ENCODE data around the gene CASR. TPM values are rescaled to one million over a fixed set of nuclear protein-coding genes. Genes with fewer than 3 reads are reported as not detected.

Gene CASR
- total and polyA plus RNA-seq, 11 donors, result 0.02 TPM; not detected in 10

DNA sequence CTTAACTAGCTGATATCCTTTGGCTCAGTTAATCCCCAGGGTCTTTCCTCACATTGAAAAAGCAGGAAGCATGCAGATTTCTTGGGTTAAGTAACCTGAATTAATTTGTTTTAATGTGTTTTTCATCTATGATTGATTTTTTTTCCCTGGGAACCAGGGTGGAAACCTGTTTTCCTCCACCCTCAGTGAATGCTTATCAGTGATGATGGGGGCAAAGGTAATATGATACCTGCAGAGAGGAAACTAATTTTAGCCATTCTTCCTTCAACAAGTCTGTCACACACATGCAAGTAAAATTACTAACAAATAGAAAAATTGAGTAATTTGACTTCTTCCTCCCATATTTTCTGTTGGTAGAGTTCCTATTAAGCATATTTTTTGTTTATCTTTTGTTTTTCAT is 5.9 kb downstream of the CASR start:
- TF ChIP-seq, protein P1, sequence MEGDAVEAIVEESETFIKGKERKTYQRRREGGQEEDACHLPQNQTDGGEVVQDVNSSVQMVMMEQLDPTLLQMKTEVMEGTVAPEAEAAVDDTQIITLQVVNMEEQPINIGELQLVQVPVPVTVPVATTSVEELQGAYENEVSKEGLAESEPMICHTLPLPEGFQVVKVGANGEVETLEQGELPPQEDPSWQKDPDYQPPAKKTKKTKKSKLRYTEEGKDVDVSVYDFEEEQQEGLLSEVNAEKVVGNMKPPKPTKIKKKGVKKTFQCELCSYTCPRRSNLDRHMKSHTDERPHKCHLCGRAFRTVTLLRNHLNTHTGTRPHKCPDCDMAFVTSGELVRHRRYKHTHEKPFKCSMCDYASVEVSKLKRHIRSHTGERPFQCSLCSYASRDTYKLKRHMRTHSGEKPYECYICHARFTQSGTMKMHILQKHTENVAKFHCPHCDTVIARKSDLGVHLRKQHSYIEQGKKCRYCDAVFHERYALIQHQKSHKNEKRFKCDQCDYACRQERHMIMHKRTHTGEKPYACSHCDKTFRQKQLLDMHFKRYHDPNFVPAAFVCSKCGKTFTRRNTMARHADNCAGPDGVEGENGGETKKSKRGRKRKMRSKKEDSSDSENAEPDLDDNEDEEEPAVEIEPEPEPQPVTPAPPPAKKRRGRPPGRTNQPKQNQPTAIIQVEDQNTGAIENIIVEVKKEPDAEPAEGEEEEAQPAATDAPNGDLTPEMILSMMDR (IDR thresholded peaks at IDR 0.05), result no peak
- no peak for TF ChIP-seq POLR2A (IDR thresholded peaks at IDR 0.05)
- H3K27me3 ChIP-seq, result peaks cover 5 to 40% (median 16%) of the 10 kb centered on the region in 9 donors
- peaks cover 0 to 5% (median 0%) of the 10 kb centered on the region in 12 donors for H3K4me1 ChIP-seq
- H3K27ac ChIP-seq, result no peak overlapping the region
- ATAC-seq, result no peak
- H3K9me3 ChIP-seq, result no peaks in the 10 kb centered on the region
- intact Hi-C loops (cut with DNase I), result no loop called here
- no peak for DNase-seq
- no peak overlapping the region for H3K4me3 ChIP-seq
- H3K36me3 ChIP-seq, result no peaks in the 10 kb centered on the region

DNA sequence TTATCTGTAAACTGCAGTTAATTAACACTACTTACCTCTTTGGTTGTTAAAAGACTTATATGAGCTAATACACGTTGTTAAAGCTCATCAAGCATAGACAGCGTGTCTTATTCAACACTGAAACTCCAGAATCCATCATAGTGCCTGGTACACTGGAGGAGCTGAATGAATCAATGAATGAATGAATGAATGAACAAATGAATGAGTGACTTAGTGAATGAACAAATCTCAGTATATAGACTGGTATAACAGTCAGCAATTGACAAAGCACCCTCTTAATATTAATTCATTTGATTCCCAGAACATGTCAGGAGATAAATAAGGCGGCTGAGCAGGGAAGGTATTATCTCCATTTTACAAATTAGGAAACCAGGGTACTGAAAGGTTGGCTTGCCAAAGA is 7.1 kb downstream of the CASR start:
- H3K27ac ChIP-seq, result no peak overlapping the region
- no peaks in the 10 kb centered on the region for H3K9me3 ChIP-seq
- TF ChIP-seq, protein P1 (IDR thresholded peaks at IDR 0.05), result no peak
- no peak for TF ChIP-seq POLR2A (IDR thresholded peaks at IDR 0.05)
- intact Hi-C loops (cut with DNase I), result loop anchor here in 1 of 10 donors (1.0 kb wide), 1 partner anchor 13 kb away; no protein-coding TSS in a partner anchor
- H3K36me3 ChIP-seq, result no peaks in the 10 kb centered on the region
- DNase-seq, result no peak
- H3K4me1 ChIP-seq, result no peaks in the 10 kb centered on the region
- 72 to 76% (median 74%) methylated on average over 3 of the region's 3 CpGs for WGBS, 4 donors
- no peak overlapping the region for H3K4me3 ChIP-seq
- peaks cover 0 to 30% (median 5%) of the 10 kb centered on the region in 9 donors for H3K27me3 ChIP-seq
- no peak for ATAC-seq

DNA sequence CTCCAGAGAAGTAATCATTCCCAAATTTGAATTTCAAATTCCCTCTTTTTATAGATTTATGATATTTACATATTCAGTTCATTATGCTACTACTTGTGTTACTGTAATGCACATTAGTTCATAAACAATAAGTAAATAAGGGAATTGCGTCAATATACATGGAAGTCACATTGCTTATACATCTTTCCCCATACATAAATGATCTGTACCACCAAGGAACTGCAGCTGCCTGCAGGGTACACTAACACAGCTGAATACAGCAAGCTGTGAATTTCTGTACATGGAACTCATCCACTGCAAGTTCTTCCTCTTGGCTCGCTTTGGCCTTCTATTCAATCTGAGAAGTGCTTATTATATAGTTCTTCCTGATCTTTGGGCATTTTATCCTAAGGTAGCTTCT is 15.5 kb downstream of the CASR start:
- H3K27ac ChIP-seq, result no peak overlapping the region
- intact Hi-C loops (cut with DNase I), result no loop called here
- no peaks in the 10 kb centered on the region for H3K9me3 ChIP-seq
- H3K36me3 ChIP-seq, result no peaks in the 10 kb centered on the region
- ATAC-seq, result no peak
- H3K4me1 ChIP-seq, result no peaks in the 10 kb centered on the region
- TF ChIP-seq, protein P1 (IDR thresholded peaks at IDR 0.05), result no peak
- no peak for TF ChIP-seq POLR2A (IDR thresholded peaks at IDR 0.05)
- H3K4me3 ChIP-seq, result no peak overlapping the region
- no peak for DNase-seq
- H3K27me3 ChIP-seq, result peaks cover 0 to 3% (median 0%) of the 10 kb centered on the region in 9 donors
- WGBS, 4 donors, result 83 to 90% (median 87%) methylated on average over 2 of the region's 2 CpGs

DNA sequence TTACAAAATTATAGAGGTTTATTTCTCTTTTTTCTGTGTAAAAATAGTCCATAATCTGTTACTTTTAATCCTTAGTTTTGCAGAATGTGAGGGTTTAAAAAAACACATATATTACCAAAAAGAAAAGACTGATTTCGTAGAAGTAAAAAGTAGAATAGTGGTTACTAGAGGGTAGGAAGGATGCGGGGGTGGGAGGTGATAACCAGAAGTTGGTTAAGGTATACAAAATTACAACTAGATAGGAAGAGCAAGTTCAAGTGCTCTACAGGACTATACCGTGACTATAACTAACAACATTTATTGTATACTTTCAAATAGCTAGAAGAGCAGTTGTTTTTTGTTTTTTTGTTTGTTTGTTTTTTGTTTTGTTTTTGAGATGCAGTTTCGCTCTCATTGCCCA is 16.1 kb downstream of the CASR start:
- H3K27ac ChIP-seq, result no peak overlapping the region
- H3K9me3 ChIP-seq, result no peaks in the 10 kb centered on the region
- no peak for ATAC-seq
- TF ChIP-seq POLR2A (IDR thresholded peaks at IDR 0.05), result no peak
- TF ChIP-seq, protein P1 (IDR thresholded peaks at IDR 0.05), result no peak
- no peaks in the 10 kb centered on the region for H3K36me3 ChIP-seq
- no peak for DNase-seq
- peaks cover 0 to 3% (median 0%) of the 10 kb centered on the region in 9 donors for H3K27me3 ChIP-seq
- intact Hi-C loops (cut with DNase I), result no loop called here
- 80 to 84% (median 82%) methylated on average over 4 of the region's 4 CpGs for WGBS, 4 donors
- no peaks in the 10 kb centered on the region for H3K4me1 ChIP-seq
- H3K4me3 ChIP-seq, result no peak overlapping the region

Measured in heart left ventricle (tissue), 16 donors.